Endothelial cell of umbilical vein (primary cell): Measurements from ENCODE around the gene SLC5A9.

Experiments used
- POLR2AphosphoS5 ChIP-seq: IDR thresholded peaks from 2 replicates; pipeline ENCODE4 v1.6.1; 2012; ENCODE audit warnings: low read depth, mild to moderate bottlenecking, control low read depth, low read length, moderate library complexity; ENCODE audit not compliant: insufficient read depth
- TF ChIP-seq, protein P1 (sequence below), 2 donors: IDR thresholded peaks; 1 replicate in 1 of 2; 2 replicates in 1 of 2; pipeline ENCODE4 v1.5.1; 2011; ENCODE audit warnings: low read length in 2 of 2, mild to moderate bottlenecking in 2 of 2, moderate library complexity in 2 of 2, control low read depth in 1 of 2, inconsistent platforms in 1 of 2, low read depth in 1 of 2; ENCODE audit not compliant: insufficient read depth in 1 of 2; ENCODE audit errors: extremely low read depth in 1 of 2

DNA sequence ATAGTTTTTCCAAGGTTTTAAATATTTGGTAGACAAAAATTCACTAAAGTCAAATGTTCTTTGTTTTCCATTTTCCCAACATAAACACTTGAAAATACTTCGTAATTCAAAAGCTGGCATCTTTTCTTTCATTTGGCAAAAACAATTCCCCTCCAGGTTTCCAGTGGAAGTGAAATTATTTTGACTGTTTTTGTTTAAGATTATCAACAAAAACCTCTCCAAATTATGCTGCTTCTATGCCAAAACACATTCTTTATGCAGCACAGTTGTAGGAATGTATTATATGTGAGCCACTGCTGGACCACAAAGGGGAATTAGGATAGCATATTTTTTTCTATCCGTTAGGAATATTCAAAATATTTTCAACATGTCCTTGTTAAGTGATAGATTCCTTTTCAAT, 44.1 kb downstream of the SLC5A9 start:
- TF ChIP-seq, protein P1, sequence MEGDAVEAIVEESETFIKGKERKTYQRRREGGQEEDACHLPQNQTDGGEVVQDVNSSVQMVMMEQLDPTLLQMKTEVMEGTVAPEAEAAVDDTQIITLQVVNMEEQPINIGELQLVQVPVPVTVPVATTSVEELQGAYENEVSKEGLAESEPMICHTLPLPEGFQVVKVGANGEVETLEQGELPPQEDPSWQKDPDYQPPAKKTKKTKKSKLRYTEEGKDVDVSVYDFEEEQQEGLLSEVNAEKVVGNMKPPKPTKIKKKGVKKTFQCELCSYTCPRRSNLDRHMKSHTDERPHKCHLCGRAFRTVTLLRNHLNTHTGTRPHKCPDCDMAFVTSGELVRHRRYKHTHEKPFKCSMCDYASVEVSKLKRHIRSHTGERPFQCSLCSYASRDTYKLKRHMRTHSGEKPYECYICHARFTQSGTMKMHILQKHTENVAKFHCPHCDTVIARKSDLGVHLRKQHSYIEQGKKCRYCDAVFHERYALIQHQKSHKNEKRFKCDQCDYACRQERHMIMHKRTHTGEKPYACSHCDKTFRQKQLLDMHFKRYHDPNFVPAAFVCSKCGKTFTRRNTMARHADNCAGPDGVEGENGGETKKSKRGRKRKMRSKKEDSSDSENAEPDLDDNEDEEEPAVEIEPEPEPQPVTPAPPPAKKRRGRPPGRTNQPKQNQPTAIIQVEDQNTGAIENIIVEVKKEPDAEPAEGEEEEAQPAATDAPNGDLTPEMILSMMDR (IDR thresholded peaks at IDR 0.05; ENCODE audit: extremely low read depth in 1 of 2, insufficient read depth in 1 of 2, low read depth in 1 of 2, low read length in 2 of 2), result no peak
- TF ChIP-seq POLR2AphosphoS5, result no peak
